Measurements from ENCODE around the gene MEAK7.

DNA sequence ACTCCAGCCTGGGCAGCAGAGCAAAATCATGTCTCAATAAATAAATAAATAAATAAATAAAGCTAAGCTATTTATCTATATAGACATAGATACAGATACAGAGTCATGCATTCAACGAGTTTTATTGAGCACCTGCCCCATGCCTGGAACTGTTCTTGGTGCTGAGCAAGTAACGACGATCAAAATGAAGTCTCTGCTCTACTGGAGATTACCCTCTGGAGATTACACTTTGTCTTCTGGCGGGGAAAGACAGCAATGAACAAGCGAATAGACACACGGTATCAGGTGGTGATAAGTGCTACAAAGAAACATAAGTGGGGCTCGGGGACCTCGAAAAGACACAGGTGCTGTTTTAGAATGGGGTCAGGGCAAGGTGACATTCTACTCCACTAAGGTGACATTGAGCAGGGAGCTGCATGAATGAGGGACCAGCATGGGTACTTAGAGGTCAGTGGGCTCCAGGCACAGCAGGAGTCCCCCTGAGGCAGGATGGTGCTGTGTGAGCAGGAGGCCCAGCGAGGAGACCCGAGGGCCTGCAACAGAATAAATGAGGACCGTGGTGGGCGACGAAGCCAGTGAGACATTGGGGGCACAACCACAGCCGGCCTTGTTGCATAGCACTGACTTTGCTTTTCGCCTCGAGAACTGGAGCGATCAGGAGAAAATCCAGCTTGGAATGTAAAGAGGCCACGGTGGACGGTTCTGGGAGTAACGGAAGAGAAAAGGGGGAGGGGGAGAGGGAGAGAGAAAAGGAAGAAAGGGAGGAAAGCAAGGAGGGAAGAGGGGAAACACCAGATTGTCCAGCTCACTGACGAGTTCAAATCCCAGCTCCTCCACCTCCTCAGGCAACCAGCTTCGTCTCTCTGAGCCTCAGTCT, 42.4 kb upstream of the MEAK7 start:
- TF ChIP-seq RAD21 (IDR thresholded peaks at IDR 0.05; ENCODE audit: low read depth) (no peak), CEBPB (IDR thresholded peaks at IDR 0.05) (no peak), TEAD4 (IDR thresholded peaks at IDR 0.05) (no peak), EP300 (IDR thresholded peaks at IDR 0.05; ENCODE audit: borderline replicate concordance) (no peak), FOXM1 (IDR thresholded peaks at IDR 0.05; ENCODE audit: borderline replicate concordance, low read depth) (no peak), TAF1 (IDR thresholded peaks at IDR 0.05; ENCODE audit: low read depth) (no peak), YY1 (IDR thresholded peaks at IDR 0.05; ENCODE audit: low read depth) (no peak)
- TF ChIP-seq, protein P1, sequence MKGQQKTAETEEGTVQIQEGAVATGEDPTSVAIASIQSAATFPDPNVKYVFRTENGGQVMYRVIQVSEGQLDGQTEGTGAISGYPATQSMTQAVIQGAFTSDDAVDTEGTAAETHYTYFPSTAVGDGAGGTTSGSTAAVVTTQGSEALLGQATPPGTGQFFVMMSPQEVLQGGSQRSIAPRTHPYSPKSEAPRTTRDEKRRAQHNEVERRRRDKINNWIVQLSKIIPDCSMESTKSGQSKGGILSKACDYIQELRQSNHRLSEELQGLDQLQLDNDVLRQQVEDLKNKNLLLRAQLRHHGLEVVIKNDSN (IDR thresholded peaks at IDR 0.05), result no peak
- TF ChIP-seq, protein P2, sequence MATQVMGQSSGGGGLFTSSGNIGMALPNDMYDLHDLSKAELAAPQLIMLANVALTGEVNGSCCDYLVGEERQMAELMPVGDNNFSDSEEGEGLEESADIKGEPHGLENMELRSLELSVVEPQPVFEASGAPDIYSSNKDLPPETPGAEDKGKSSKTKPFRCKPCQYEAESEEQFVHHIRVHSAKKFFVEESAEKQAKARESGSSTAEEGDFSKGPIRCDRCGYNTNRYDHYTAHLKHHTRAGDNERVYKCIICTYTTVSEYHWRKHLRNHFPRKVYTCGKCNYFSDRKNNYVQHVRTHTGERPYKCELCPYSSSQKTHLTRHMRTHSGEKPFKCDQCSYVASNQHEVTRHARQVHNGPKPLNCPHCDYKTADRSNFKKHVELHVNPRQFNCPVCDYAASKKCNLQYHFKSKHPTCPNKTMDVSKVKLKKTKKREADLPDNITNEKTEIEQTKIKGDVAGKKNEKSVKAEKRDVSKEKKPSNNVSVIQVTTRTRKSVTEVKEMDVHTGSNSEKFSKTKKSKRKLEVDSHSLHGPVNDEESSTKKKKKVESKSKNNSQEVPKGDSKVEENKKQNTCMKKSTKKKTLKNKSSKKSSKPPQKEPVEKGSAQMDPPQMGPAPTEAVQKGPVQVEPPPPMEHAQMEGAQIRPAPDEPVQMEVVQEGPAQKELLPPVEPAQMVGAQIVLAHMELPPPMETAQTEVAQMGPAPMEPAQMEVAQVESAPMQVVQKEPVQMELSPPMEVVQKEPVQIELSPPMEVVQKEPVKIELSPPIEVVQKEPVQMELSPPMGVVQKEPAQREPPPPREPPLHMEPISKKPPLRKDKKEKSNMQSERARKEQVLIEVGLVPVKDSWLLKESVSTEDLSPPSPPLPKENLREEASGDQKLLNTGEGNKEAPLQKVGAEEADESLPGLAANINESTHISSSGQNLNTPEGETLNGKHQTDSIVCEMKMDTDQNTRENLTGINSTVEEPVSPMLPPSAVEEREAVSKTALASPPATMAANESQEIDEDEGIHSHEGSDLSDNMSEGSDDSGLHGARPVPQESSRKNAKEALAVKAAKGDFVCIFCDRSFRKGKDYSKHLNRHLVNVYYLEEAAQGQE (IDR thresholded peaks at IDR 0.05; ENCODE audit: low read depth), result peak; percentile 64

All from Ishikawa (cell line).